Tibial nerve (tissue), 4 donors: Measurements from ENCODE around the gene KCNJ9. TPM values are rescaled to one million over a fixed set of nuclear protein-coding genes. Genes with fewer than 3 reads are reported as not detected.

ENCODE experiments used
- DNase-seq, 2 donors: peaks; one replicate each; pipeline ENCODE4 v3.0.0-alpha.2; 2019; ENCODE audit warnings: low spot score in 2 of 2
- H3K27ac ChIP-seq, 4 donors: fragments of 200-600 bp; sonication (generic) in 3 of 4; one replicate each; pipeline ENCODE4 v1.5.1; 2017 to 2019; ENCODE audit warnings: mild to moderate bottlenecking in 1 of 4
- H3K27me3 ChIP-seq, 2 donors: fragments of 200-600 bp; sonication (generic) in 1 of 2; one replicate each; pipeline versions ENCODE4 v1.5.1 to v1.6.0; 2017 to 2019
- H3K36me3 ChIP-seq, 3 donors: fragments of 200-600 bp; sonication (generic); one replicate each; pipeline ENCODE4 v1.5.1; 2018 to 2019
- H3K4me1 ChIP-seq, 4 donors: fragments of 200-600 bp; sonication (generic) in 3 of 4; one replicate each; pipeline ENCODE4 v1.5.1; 2017 to 2019
- H3K4me3 ChIP-seq, 4 donors: fragments of 200-600 bp; sonication (generic) in 3 of 4; one replicate each; pipeline ENCODE4 v1.5.1; 2017 to 2019; ENCODE audit warnings: mild to moderate bottlenecking in 1 of 4, moderate library complexity in 1 of 4
- H3K9me3 ChIP-seq, 4 donors: fragments of 200-600 bp; sonication (generic) in 3 of 4; one replicate each; pipeline ENCODE4 v1.5.1; 2017 to 2019
- CTCF ChIP-seq, 5 experiments: fragments of 200-600 bp in 3 of 5; fragments of 450-650 bp in 2 of 5; sonication (generic) in 3 of 5; IDR thresholded peaks; one replicate each; pipeline ENCODE4 v1.5.1; 2016 to 2019; ENCODE audit warnings: antibody characterized with exemption in 5 of 5, mild to moderate bottlenecking in 3 of 5, moderate library complexity in 2 of 5
- EP300 ChIP-seq, 2 donors: sonication (generic); formaldehyde crosslinking; IDR thresholded peaks; one replicate each; pipeline ENCODE4 v1.6.1; 2017; ENCODE audit warnings: antibody characterized with exemption in 2 of 2, mild to moderate bottlenecking in 1 of 2
- POLR2A ChIP-seq, 2 donors: fragments of 450-650 bp; IDR thresholded peaks; one replicate each; pipeline ENCODE4 v1.6.1; 2017; ENCODE audit warnings: antibody characterized with exemption in 2 of 2, mild to moderate bottlenecking in 2 of 2, moderate library complexity in 2 of 2
- WGBS, 2 donors: methylation state at CpG; one replicate each; pipeline ENCODE4 v1.1.5; 2018; 5-methylcytosine and 5-hydroxymethylcytosine counted together
- total RNA-seq, 4 donors: library from RNA; depleted of rRNA; stranded (reverse); fragments of >200 nt; gene quantifications; one replicate each; pipeline ENCODE4 v1.1.0, GENCODE V29; 2016

KCNJ9 gene
- total RNA-seq, 4 donors from 2014 or later: 0.60 TPM; not detected in 3

- TF ChIP-seq POLR2A (IDR thresholded peaks at IDR 0.05): no peak
- no peak for TF ChIP-seq EP300 (IDR thresholded peaks at IDR 0.05)
- no peak for TF ChIP-seq CTCF (IDR thresholded peaks at IDR 0.05)
- H3K36me3 ChIP-seq: peaks cover 0 to 78% (median 0%) of the 10 kb centered on the region in 3 donors
- no peak for DNase-seq
- H3K4me1 ChIP-seq: peaks cover 0 to 24% (median 3%) of the 10 kb centered on the region in 4 donors
- H3K9me3 ChIP-seq: no peaks in the 10 kb centered on the region
- no peak overlapping the region for H3K27ac ChIP-seq
- no peak overlapping the region for H3K4me3 ChIP-seq
- 75 to 95% methylated on average over 3 of the region's 3 CpGs for WGBS, 2 donors
- H3K27me3 ChIP-seq: no peaks in the 10 kb centered on the region
Observed at GRCh38 chr1:160089883-160090282, 8.5 kb downstream of the KCNJ9 start.

GRCh38 chr1:160090760-160091159 lies 9.4 kb downstream of the KCNJ9 start:
- Histone ChIP-seq H3K9me3 (no peaks in the 10 kb centered on the region), H3K4me1 (peaks cover 0 to 30% (median 6%) of the 10 kb centered on the region in 4 donors), H3K36me3 (peaks cover 0 to 83% (median 0%) of the 10 kb centered on the region in 3 donors), H3K27me3 (no peaks in the 10 kb centered on the region), H3K27ac (no peak overlapping the region), H3K4me3 (no peak overlapping the region)
- TF ChIP-seq EP300 (IDR thresholded peaks at IDR 0.05) (no peak), CTCF (IDR thresholded peaks at IDR 0.05) (no peak), POLR2A (IDR thresholded peaks at IDR 0.05) (no peak)
- 77 to 81% methylated on average over 4 of the region's 4 CpGs for WGBS, 2 donors
- DNase-seq: no peak

DNA sequence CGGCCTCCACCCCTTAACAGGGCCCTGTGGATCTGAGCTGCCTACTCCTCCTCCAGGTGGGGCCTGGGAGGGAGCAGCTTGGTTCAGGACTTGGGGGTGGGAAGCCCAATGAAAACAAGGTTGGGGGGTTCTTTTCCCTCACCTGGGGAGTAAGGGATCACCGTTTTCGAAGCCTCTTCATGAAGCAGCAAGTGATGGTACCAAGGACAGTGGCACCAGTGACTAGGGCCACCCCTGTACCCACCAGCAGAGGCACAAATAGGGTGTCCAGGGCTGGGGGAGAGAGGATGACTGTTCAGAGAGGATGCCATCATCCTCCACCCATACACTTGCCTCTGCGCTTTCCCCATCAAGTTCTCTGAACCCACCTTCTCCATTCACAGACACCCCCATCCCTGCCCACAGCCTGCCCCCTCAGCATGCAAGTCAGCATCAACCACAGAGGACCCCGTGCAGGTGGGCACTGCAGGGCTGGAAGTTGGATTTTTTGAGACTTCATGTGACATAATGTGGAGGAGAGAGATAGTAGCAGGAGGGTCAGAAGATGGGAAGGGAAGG lies 10.4 kb downstream of the KCNJ9 start:
- no peaks in the 10 kb centered on the region for H3K9me3 ChIP-seq
- H3K27me3 ChIP-seq: no peaks in the 10 kb centered on the region
- no peak for DNase-seq
- no peak overlapping the region for H3K27ac ChIP-seq
- peaks cover 0 to 83% (median 0%) of the 10 kb centered on the region in 3 donors for H3K36me3 ChIP-seq
- peaks cover 0 to 33% (median 16%) of the 10 kb centered on the region in 4 donors for H3K4me1 ChIP-seq
- 91 to 96% methylated on average over 5 of the region's 5 CpGs for WGBS, 2 donors
- no peak overlapping the region for H3K4me3 ChIP-seq
- TF ChIP-seq POLR2A (IDR thresholded peaks at IDR 0.05) (no peak), EP300 (IDR thresholded peaks at IDR 0.05) (no peak)

DNA sequence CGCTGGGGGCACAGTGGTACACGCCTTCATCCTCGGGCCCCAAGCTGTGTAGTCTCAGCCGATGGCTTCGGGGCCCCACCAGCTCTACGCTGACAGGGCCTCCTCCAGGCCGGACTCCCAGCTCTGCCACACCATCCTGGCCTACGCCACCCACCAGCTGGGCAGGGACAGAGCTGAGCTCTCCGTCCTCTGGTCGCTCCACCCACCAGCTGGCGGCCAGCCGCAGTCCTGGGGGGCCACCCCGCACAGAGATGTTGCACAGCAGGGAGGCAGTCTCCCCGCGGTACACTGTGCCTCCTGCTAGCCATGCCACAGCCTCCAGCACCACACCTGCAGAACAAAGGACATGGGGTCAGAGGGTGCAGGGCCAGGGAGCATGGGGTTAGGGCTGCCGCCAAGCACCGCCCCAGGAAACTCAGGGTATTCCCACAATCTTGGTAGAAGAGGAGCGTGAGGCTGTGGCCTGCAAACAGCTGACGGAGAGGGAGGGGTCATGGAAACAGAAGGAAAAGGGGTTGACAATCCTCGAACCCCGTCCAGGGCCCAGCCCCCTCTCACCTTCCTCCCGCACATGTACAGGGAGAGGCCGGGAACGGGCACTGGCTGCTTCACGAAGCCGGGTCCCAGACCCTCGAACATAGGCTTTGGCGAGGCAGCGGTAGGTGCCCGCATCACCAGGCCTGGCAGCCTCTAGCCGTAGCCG lies 11.2 kb downstream of the KCNJ9 start:
- no peaks in the 10 kb centered on the region for H3K27me3 ChIP-seq
- peaks cover 0 to 41% (median 23%) of the 10 kb centered on the region in 4 donors for H3K4me1 ChIP-seq
- WGBS, 2 donors: 82 to 92% methylated on average over 23 to 32 of the region's 32 CpGs
- no peaks in the 10 kb centered on the region for H3K9me3 ChIP-seq
- H3K36me3 ChIP-seq: peaks cover 0 to 79% (median 0%) of the 10 kb centered on the region in 3 donors
- TF ChIP-seq CTCF (IDR thresholded peaks at IDR 0.05): no peak
- no peak for TF ChIP-seq POLR2A (IDR thresholded peaks at IDR 0.05)
- no peak for TF ChIP-seq EP300 (IDR thresholded peaks at IDR 0.05)
- H3K4me3 ChIP-seq: no peak overlapping the region
- no peak for DNase-seq
- H3K27ac ChIP-seq: peak overlapping the region in 1 of 4 donors; percentile 99

GRCh38 chr1:160093069-160093395 lies 11.7 kb downstream of the KCNJ9 start:
- Histone ChIP-seq H3K27ac (peak overlapping the region in 2 of 4 donors; percentile 28 to 99), H3K4me1 (peaks cover 0 to 45% (median 28%) of the 10 kb centered on the region in 4 donors), H3K27me3 (no peaks in the 10 kb centered on the region), H3K9me3 (no peaks in the 10 kb centered on the region), H3K36me3 (peaks cover 0 to 74% (median 0%) of the 10 kb centered on the region in 3 donors), H3K4me3 (no peak overlapping the region)
- DNase-seq: no peak
- TF ChIP-seq EP300 (IDR thresholded peaks at IDR 0.05) (no peak), CTCF (IDR thresholded peaks at IDR 0.05) (no peak), POLR2A (IDR thresholded peaks at IDR 0.05) (no peak)
- 79 to 89% methylated on average over 5 to 8 of the region's 9 CpGs for WGBS, 2 donors
